CD4-positive, alpha-beta T cell treated with Interleukin-4 for 4 hours (primary cell): ENCODE results near the gene FHIP1A.

ENCODE experiments used
- DNase-seq: peaks from one replicate; pipeline ENCODE4 v3.0.0-alpha.2; 2020

Gene FHIP1A

GRCh38 chr4:151418385-151418784 lies 9.4 kb downstream of the FHIP1A start:
- DNase-seq, result no peak

GRCh38 chr4:151418856-151419255 lies 9.9 kb downstream of the FHIP1A start:
- no peak for DNase-seq

GRCh38 chr4:151420250-151420807 lies 11.4 kb downstream of the FHIP1A start:
- no peak for DNase-seq

- no peak for DNase-seq
Observed at GRCh38 chr4:151422854-151423253, 13.9 kb downstream of the FHIP1A start.

GRCh38 chr4:151426513-151426912 lies 17.5 kb downstream of the FHIP1A start:
- no peak for DNase-seq

GRCh38 chr4:151427266-151427665 lies 18.3 kb downstream of the FHIP1A start:
- no peak for DNase-seq

GRCh38 chr4:151428346-151428745 lies 19.4 kb downstream of the FHIP1A start:
- DNase-seq, result no peak

GRCh38 chr4:151429957-151430570 lies 21.1 kb downstream of the FHIP1A start:
- no peak for DNase-seq

GRCh38 chr4:151430740-151431457 lies 21.9 kb downstream of the FHIP1A start:
- no peak for DNase-seq

- DNase-seq, result no peak
Observed at GRCh38 chr4:151431728-151432127, 22.8 kb downstream of the FHIP1A start.

- no peak for DNase-seq
Observed at GRCh38 chr4:151432654-151433053, 23.7 kb downstream of the FHIP1A start.

GRCh38 chr4:151434183-151434860 lies 25.3 kb downstream of the FHIP1A start:
- no peak for DNase-seq

- DNase-seq, result no peak
Observed at GRCh38 chr4:151436093-151436518, 27.1 kb downstream of the FHIP1A start.

- no peak for DNase-seq
Observed at GRCh38 chr4:151437505-151437904, 28.5 kb downstream of the FHIP1A start.

GRCh38 chr4:151438154-151438553 lies 29.2 kb downstream of the FHIP1A start:
- no peak for DNase-seq

- DNase-seq, result no peak
Observed at GRCh38 chr4:151439320-151439719, 30.3 kb downstream of the FHIP1A start.

- no peak for DNase-seq
Observed at GRCh38 chr4:151442002-151442401, 33.0 kb downstream of the FHIP1A start.

- DNase-seq, result no peak
Observed at GRCh38 chr4:151443247-151443646, 34.3 kb downstream of the FHIP1A start.

GRCh38 chr4:151443752-151444151 lies 34.8 kb downstream of the FHIP1A start:
- DNase-seq, result no peak

- DNase-seq, result no peak
Observed at GRCh38 chr4:151446208-151446607, 37.2 kb downstream of the FHIP1A start.

GRCh38 chr4:151454513-151454912 lies 45.5 kb downstream of the FHIP1A start:
- DNase-seq, result no peak

GRCh38 chr4:151455212-151455611 lies 46.2 kb downstream of the FHIP1A start:
- DNase-seq, result no peak

- DNase-seq, result no peak
Observed at GRCh38 chr4:151458148-151458547, 49.2 kb downstream of the FHIP1A start.
